ACC112 (cell line): ENCODE results near the gene CYP3A5.
"Not testable (repeated sequence)": the region's sequence is repeated elsewhere in the genome, so short reads cannot be mapped to it uniquely, and the experiment has no call there.

ENCODE experiments used
- H2AFZ ChIP-seq: fragments of 200-600 bp; sonication (generic); one replicate; pipeline ENCODE4 v1.6.0; 2017; ENCODE audit warnings: antibody characterized with exemption, low read length; ENCODE audit not compliant: unreplicated experiment
- H3K27ac ChIP-seq: fragments of 200-600 bp; sonication (generic); 2 replicates; pipeline ENCODE4 v1.5.1; 2014; ENCODE audit warnings: low read depth, mild to moderate bottlenecking, antibody characterized with exemption, low read length, moderate library complexity
- H3K27me3 ChIP-seq: fragments of 200-600 bp; sonication (generic); 2 replicates; pipeline ENCODE4 v1.6.1; 2014; ENCODE audit warnings: mild to moderate bottlenecking, antibody characterized with exemption, low read length, moderate library complexity, mixed read lengths; ENCODE audit not compliant: insufficient read depth
- H3K36me3 ChIP-seq: fragments of 200-600 bp; sonication (generic); 2 replicates; pipeline ENCODE4 v1.6.1; 2016; ENCODE audit warnings: mild to moderate bottlenecking, antibody characterized with exemption, low read length, moderate library complexity, mixed read lengths; ENCODE audit not compliant: insufficient read depth
- H3K4me1 ChIP-seq: fragments of 200-600 bp; sonication (generic); one replicate; pipeline ENCODE4 v1.6.1; 2016; ENCODE audit warnings: low read length, mixed read lengths; ENCODE audit not compliant: insufficient read depth, unreplicated experiment, control insufficient read depth
- H3K4me3 ChIP-seq: fragments of 200-600 bp; sonication (generic); 2 replicates; pipeline ENCODE4 v1.5.1; 2014; ENCODE audit warnings: mild to moderate bottlenecking, low read depth, low read length
- H3K79me2 ChIP-seq: fragments of 200-600 bp; sonication (generic); one replicate; pipeline ENCODE4 v1.6.0; 2016; ENCODE audit warnings: low read length; ENCODE audit not compliant: control insufficient read depth, unreplicated experiment, insufficient read depth

Gene CYP3A5

DNA sequence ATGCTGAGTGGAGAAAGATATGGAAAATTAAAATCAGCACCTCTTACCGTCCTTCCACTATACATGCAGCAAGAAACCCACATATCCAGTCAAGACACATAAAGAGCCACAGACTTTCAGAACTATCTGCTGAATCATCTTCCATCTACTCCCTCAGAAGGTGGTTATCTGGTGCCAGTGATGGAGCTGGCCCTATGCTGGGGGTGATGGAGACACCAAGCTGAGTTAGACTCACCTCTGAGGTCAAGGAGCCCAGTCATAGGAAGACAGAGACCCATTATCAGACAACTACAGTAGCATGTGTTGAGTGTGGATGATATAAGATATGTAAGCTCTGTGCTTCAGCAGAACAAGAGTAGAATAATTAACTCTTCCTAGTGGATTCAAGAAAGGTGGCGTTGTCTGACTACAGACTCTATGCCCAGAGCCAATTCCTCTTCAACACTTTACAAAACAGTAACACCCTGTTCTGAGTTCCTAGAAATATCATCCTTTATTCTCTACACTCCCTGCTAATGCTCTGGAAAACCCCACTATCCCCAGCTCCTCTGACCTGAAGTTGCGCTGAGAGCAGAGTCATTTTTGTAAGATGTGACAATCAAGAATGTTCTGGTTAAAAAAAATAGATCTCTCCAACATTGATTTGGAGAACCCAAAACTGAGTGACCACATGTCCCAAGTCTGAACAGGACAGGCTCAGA is 14.3 kb downstream of the CYP3A5 start:
- no peak overlapping the region for H3K27ac ChIP-seq
- H3K79me2 ChIP-seq, result no peaks in the 10 kb centered on the region
- no peak overlapping the region for H3K4me3 ChIP-seq
- H3K27me3 ChIP-seq, result no peaks in the 10 kb centered on the region
- peaks cover 3% of the 10 kb centered on the region; the same call in 1 of the 2 replicates for H3K36me3 ChIP-seq
- H3K4me1 ChIP-seq, result no peaks in the 10 kb centered on the region
- H2AFZ ChIP-seq, result no peak overlapping the region

DNA sequence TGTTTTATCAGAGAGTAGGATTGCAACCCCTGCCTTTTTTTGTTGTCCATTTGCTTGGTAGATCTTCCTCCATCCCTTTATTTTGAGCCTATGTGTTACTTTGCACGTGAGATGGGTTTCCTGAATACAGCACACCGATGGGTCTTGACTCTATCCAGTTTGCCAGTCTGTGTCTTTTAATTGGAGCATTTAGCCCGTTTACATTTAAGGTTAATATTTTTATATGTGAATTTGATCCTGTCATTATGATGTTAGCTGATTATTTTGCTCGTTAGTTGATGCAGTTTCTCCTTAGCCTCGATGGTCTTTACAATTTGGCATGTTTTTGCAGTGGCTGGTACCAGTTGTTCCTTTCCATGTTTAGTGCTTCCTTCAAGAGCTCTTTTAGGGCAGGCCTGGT is 21.9 kb downstream of the CYP3A5 start:
- not testable (repeated sequence) for H3K4me1 ChIP-seq, H3K27ac ChIP-seq, H3K27me3 ChIP-seq, H2AFZ ChIP-seq, H3K36me3 ChIP-seq, H3K4me3 ChIP-seq, H3K79me2 ChIP-seq

- H3K36me3 ChIP-seq, H3K4me1 ChIP-seq, H2AFZ ChIP-seq, H3K27ac ChIP-seq, H3K27me3 ChIP-seq, H3K4me3 ChIP-seq, H3K79me2 ChIP-seq: not testable (repeated sequence)
Measured at GRCh38 chr7:99654626-99655025, 25.2 kb downstream of the CYP3A5 start.

DNA sequence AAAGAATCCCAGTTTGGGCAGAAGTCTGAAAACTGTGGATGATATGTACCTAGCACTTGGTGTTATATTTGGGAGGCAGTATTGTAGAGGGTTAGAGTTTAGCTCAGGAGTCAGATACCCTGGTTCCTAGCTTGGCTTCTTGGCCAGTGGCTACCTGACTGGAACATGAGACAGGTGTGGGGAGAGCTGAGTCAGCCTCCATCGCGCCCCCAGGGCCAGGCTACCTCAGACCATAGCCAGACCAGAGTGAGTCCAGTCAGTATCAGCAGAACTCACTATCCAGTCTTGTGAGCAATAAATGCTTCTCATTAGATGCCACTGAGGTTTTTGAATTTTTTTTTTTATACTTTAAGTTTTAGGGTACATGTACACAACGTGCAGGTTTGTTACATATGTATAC is 26.0 kb downstream of the CYP3A5 start:
- Histone ChIP-seq H3K79me2 (no peaks in the 10 kb centered on the region), H3K27ac (no peak overlapping the region), H3K4me3 (no peak overlapping the region), H2AFZ (no peak overlapping the region), H3K36me3 (no peaks in the 10 kb centered on the region), H3K27me3 (no peaks in the 10 kb centered on the region), H3K4me1 (no peaks in the 10 kb centered on the region)

- H3K27me3 ChIP-seq, H3K79me2 ChIP-seq, H3K27ac ChIP-seq, H2AFZ ChIP-seq, H3K4me1 ChIP-seq, H3K4me3 ChIP-seq, H3K36me3 ChIP-seq: not testable (repeated sequence)
Measured at GRCh38 chr7:99653269-99653668, 26.5 kb downstream of the CYP3A5 start.

DNA sequence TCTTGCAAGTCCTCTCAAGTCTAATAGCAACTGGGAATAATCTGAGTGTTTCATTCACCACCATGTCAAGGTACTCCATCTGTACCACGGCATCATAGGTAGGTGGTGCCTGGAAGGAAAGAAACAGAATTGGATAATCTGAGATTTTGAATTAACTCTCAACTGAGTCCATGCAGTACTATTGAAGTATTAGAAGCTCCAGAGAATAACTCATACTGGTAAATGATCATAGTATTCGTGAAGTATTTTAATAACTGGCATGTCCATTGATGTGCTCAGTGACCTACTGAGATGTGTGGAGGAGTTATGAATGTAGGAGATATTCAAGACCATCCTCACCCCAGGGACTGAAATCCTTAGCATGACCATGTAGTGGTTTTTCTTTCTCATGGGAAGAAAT is 27.1 kb downstream of the CYP3A5 start:
- H3K4me3 ChIP-seq, result no peak overlapping the region
- H3K79me2 ChIP-seq, result no peaks in the 10 kb centered on the region
- no peak overlapping the region for H2AFZ ChIP-seq

DNA sequence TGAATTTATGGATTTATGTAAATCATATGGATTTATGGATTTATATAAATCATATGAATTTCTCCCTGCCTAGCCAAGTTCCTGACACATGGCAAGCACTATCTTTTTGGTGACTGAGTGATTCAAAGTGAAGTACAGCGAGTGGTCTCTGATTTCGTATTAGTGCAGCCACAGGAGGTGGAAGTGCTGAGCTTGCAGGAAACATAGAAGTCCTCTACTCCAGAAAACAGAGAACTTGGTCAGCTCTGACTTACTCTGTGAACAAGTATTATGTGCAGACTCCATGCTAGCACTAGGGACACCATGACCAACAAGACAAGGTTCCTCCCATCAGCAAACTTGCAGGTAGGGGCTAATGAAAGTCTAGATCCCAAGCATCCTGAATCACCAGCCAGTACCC is 28.5 kb downstream of the CYP3A5 start:
- H3K36me3 ChIP-seq, result no peaks in the 10 kb centered on the region
- no peaks in the 10 kb centered on the region for H3K79me2 ChIP-seq
- H3K4me3 ChIP-seq, result no peak overlapping the region
- no peaks in the 10 kb centered on the region for H3K27me3 ChIP-seq
- H2AFZ ChIP-seq, result no peak overlapping the region
- no peak overlapping the region for H3K27ac ChIP-seq
- H3K4me1 ChIP-seq, result no peaks in the 10 kb centered on the region

More for the DNA sequence above, 27.1 kb downstream of the CYP3A5 start:
- no peaks in the 10 kb centered on the region for H3K4me1 ChIP-seq
- no peak overlapping the region for H3K27ac ChIP-seq
- H3K36me3 ChIP-seq, result no peaks in the 10 kb centered on the region
- no peaks in the 10 kb centered on the region for H3K27me3 ChIP-seq

- no peak overlapping the region for H2AFZ ChIP-seq
- H3K36me3 ChIP-seq, result peaks cover 7% of the 10 kb centered on the region
- H3K27me3 ChIP-seq, result no peaks in the 10 kb centered on the region
- no peak overlapping the region for H3K27ac ChIP-seq
- H3K79me2 ChIP-seq, result no peaks in the 10 kb centered on the region
- no peaks in the 10 kb centered on the region for H3K4me1 ChIP-seq
- no peak overlapping the region for H3K4me3 ChIP-seq
Measured at GRCh38 chr7:99648843-99649242, 31.0 kb downstream of the CYP3A5 start.

DNA sequence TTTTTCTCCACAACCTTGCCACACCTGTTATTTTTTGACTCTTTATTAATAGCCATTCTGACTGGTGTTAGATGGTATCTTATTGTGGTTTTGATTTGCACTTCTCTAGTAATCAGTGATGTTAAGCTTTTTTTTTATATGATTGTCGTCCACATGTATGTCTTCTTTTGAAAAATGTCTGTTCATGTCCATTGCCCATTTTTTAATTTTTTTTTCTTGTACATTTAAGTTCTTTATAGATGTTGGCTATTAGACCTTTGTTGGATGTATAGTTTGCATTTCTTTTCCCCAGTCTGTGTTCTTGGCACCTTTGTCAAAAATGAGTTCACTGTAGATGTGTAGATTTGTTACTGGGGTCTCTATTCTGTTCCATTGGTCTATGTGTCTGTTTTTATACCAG is 34.2 kb downstream of the CYP3A5 start:
- Histone ChIP-seq H3K79me2 (no peaks in the 10 kb centered on the region), H3K4me3 (no peak overlapping the region), H3K4me1 (no peaks in the 10 kb centered on the region), H3K27ac (no peak overlapping the region), H3K36me3 (peaks cover 7% of the 10 kb centered on the region), H2AFZ (no peak overlapping the region), H3K27me3 (no peaks in the 10 kb centered on the region)

DNA sequence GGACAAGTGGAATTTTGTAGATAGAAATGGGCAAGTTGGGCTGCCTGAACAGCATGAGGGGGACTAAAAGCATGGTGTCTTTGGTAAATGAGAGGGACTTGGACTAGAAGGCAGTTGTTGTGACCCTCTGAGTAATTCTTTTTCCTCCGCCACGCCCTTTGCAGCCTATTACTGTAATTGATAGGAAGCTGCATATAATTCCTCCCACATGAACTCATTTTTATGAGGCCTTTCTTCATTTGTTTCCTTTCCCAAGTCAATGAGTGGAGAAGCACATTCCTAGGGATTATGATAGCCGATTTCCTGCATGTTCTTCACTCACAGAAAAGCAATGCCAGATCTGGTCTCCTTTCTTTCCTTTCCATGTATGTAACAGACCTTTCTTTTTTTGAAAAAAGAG is 35.4 kb downstream of the CYP3A5 start:
- no peaks in the 10 kb centered on the region for H3K4me1 ChIP-seq

DNA sequence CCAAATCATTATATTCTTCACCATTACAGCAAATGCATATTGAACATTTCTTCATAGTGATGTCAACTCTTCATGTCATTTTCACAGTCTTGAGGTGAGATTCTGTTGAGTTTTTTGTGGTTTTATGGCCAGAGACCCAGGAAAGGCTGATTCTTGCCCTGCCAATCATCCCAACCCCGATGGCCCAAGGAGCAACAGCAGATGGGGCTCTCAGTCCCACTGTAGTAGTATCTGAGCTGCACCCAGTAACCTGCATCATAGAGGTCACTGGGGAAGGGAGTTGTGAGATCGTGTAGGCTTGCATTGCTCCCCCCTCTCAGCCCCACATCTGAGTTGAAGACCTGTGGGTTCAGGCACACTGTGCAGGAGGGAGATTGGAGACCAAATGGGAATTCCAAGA is 36.3 kb downstream of the CYP3A5 start:
- no peaks in the 10 kb centered on the region for H3K4me1 ChIP-seq
- no peak overlapping the region for H3K27ac ChIP-seq
- no peak overlapping the region for H2AFZ ChIP-seq
- no peak overlapping the region for H3K4me3 ChIP-seq
- H3K36me3 ChIP-seq, result peaks cover 7% of the 10 kb centered on the region
- no peaks in the 10 kb centered on the region for H3K79me2 ChIP-seq
- H3K27me3 ChIP-seq, result no peaks in the 10 kb centered on the region

More for the DNA sequence above, 35.4 kb downstream of the CYP3A5 start:
- Histone ChIP-seq H3K36me3 (peaks cover 7% of the 10 kb centered on the region), H3K79me2 (no peaks in the 10 kb centered on the region), H3K27me3 (no peaks in the 10 kb centered on the region), H3K27ac (no peak overlapping the region), H2AFZ (no peak overlapping the region), H3K4me3 (no peak overlapping the region)
